AG04450 (cell line): Measurements from ENCODE around the gene SENP6. TPM values are rescaled to one million over a fixed set of nuclear protein-coding genes. Genes with fewer than 3 reads are reported as not detected.
A peak's percentile ranks its signal among the peaks of the same experiment; 100 is the strongest.

Source experiments
- CTCF ChIA-PET: fragments of 300-600, 350-600 bp; formaldehyde crosslinking; extraction: SDS; loops from one replicate; lab custom pipeline; 2022; ENCODE audit warnings: antibody characterized with exemption, inconsistent platforms; lab: Charles Lee
- POLR2A ChIA-PET: fragments of 350-600 bp; formaldehyde crosslinking; extraction: SDS; loops from one replicate; lab custom pipeline; 2021; ENCODE audit warnings: antibody characterized with exemption, inconsistent platforms; lab: Yijun Ruan, JAX
- DNase-seq: peaks from one replicate; pipeline ENCODE4 v3.0.0-alpha.2; 2011; ENCODE audit warnings: low read depth, low spot score
- H3K27ac ChIP-seq: one replicate; pipeline ENCODE4 v1.5.1; 2012; ENCODE audit warnings: low read depth, low read length, control low read depth
- H3K27me3 ChIP-seq: one replicate; pipeline ENCODE4 v1.6.0; 2012; ENCODE audit warnings: low read length; ENCODE audit not compliant: control insufficient read depth, insufficient read depth
- H3K4me3 ChIP-seq: 2 replicates; pipeline ENCODE4 v1.5.1; 2011; ENCODE audit warnings: mild to moderate bottlenecking, low read depth, low read length, control low read depth
- H3K9me3 ChIP-seq: 2 replicates; pipeline ENCODE4 v1.5.1; 2012; ENCODE audit warnings: low read length; ENCODE audit not compliant: control insufficient read depth, insufficient read depth
- polyA plus RNA-seq: library from polyadenylated mRNA; depleted of rRNA; stranded (reverse); fragments of >200 nt; gene quantifications from 2 replicates; pipeline ENCODE4 v1.2.3, GENCODE V29; 2011
- TF ChIP-seq, protein P1 (sequence below): IDR thresholded peaks from 2 replicates; pipeline ENCODE4 v1.5.1; 2011; ENCODE audit warnings: low read depth, low read length, control low read depth, inconsistent platforms

SENP6 gene
- polyA plus RNA-seq, 1 experiment: 55.8 TPM

GRCh38 chr6:75600768-75601167 lies 912 bp upstream of the SENP6 start:
- DNase-seq: no peak
- no peak overlapping the region for H3K27ac ChIP-seq
- peak overlapping the region; percentile 18 for H3K4me3 ChIP-seq

GRCh38 chr6:75602246-75603105 lies 796 bp downstream of the SENP6 start:
- CTCF ChIA-PET: interaction anchor here (0.9 to 1.1 kb wide), 2 partner anchors 9 to 75 kb away, joined by 3 to 4 read pairs; no protein-coding TSS in a partner anchor
- no peak for DNase-seq

More at GRCh38 chr6:75600768-75601167, 912 bp upstream of the SENP6 start:
- ChIA-PET CTCF (no interaction called here), POLR2A (no interaction called here)
- TF ChIP-seq, protein P1, sequence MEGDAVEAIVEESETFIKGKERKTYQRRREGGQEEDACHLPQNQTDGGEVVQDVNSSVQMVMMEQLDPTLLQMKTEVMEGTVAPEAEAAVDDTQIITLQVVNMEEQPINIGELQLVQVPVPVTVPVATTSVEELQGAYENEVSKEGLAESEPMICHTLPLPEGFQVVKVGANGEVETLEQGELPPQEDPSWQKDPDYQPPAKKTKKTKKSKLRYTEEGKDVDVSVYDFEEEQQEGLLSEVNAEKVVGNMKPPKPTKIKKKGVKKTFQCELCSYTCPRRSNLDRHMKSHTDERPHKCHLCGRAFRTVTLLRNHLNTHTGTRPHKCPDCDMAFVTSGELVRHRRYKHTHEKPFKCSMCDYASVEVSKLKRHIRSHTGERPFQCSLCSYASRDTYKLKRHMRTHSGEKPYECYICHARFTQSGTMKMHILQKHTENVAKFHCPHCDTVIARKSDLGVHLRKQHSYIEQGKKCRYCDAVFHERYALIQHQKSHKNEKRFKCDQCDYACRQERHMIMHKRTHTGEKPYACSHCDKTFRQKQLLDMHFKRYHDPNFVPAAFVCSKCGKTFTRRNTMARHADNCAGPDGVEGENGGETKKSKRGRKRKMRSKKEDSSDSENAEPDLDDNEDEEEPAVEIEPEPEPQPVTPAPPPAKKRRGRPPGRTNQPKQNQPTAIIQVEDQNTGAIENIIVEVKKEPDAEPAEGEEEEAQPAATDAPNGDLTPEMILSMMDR: no peak
- peaks cover 9% of the 10 kb centered on the region; the same call in 1 of the 2 replicates for H3K9me3 ChIP-seq
- no peaks in the 10 kb centered on the region for H3K27me3 ChIP-seq

GRCh38 chr6:75603106-75603420 lies 1.4 kb downstream of the SENP6 start:
- CTCF ChIA-PET: interaction anchor here (0.9 to 1.1 kb wide), 2 partner anchors 9 to 76 kb away, joined by 3 to 4 read pairs; no protein-coding TSS in a partner anchor
- no peak overlapping the region for H3K27ac ChIP-seq
- no peak for DNase-seq
- no peaks in the 10 kb centered on the region for H3K27me3 ChIP-seq
- H3K9me3 ChIP-seq: peaks cover 9% of the 10 kb centered on the region; the same call in 1 of the 2 replicates
- peak overlapping the region; percentile 89 for H3K4me3 ChIP-seq
- POLR2A ChIA-PET: no interaction called here
- TF ChIP-seq, protein P1: no peak

More at GRCh38 chr6:75602246-75603105, 796 bp downstream of the SENP6 start:
- peaks cover 9% of the 10 kb centered on the region; the same call in 1 of the 2 replicates for H3K9me3 ChIP-seq
- H3K4me3 ChIP-seq: peak overlapping the region; percentile 89
- H3K27me3 ChIP-seq: no peaks in the 10 kb centered on the region
- peak overlapping the region; percentile 93 for H3K27ac ChIP-seq
- TF ChIP-seq, protein P1: no peak
- POLR2A ChIA-PET: interaction anchor here (1.0 to 1.4 kb wide), 2 partner anchors 9 to 90 kb away, joined by 3 to 6 read pairs; no protein-coding TSS in a partner anchor

GRCh38 chr6:75604294-75604693 lies 2.6 kb downstream of the SENP6 start:
- peaks cover 9% of the 10 kb centered on the region; the same call in 1 of the 2 replicates for H3K9me3 ChIP-seq
- CTCF ChIA-PET: no interaction called here
- no peak for DNase-seq
- TF ChIP-seq, protein P1: no peak
- H3K4me3 ChIP-seq: peak overlapping the region; percentile 89
- no peaks in the 10 kb centered on the region for H3K27me3 ChIP-seq
- H3K27ac ChIP-seq: no peak overlapping the region
- POLR2A ChIA-PET: interaction anchor here (0.7 kb wide), 1 partner anchor 61 kb away, joined by 3 read pairs; no protein-coding TSS in a partner anchor

DNA sequence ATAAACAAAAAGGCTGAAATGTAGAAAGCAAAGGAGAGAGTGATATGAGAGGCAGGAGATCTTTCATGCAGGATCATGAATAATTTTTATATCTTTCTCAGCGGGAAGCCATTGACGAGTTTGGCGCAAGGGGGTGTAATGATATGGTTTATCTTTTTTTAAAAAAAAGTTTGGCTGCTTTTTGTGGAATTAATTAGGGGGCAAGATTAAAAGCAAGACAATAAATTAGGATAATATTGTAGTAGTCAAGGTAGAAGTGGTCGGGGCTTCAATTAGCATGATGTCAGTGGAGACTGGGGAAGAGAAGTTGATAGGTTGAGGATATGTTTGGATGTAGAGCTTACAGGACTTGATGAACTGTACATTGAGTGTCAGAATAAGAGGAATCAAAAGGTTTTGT lies 4.0 kb downstream of the SENP6 start:
- ChIA-PET POLR2A (no interaction called here), CTCF (no interaction called here)
- H3K4me3 ChIP-seq: no peak overlapping the region
- TF ChIP-seq, protein P1: no peak
- H3K9me3 ChIP-seq: peaks cover 9% of the 10 kb centered on the region; the same call in 1 of the 2 replicates
- H3K27ac ChIP-seq: no peak overlapping the region
- no peak for DNase-seq
- H3K27me3 ChIP-seq: no peaks in the 10 kb centered on the region
